22Rv1 (cell line): Measurements from ENCODE around the gene NNMT.

ENCODE experiments used
- ZFX ChIP-seq: fragments of 450-650 bp; IDR thresholded peaks from 2 replicates; pipeline ENCODE4 v1.6.1; 2017; ENCODE audit warnings: antibody characterized with exemption, borderline replicate concordance
- TF ChIP-seq, protein P1 (sequence below): fragments of 450-650 bp; IDR thresholded peaks from 2 replicates; pipeline ENCODE4 v1.5.1; 2017; ENCODE audit warnings: mild to moderate bottlenecking

DNA sequence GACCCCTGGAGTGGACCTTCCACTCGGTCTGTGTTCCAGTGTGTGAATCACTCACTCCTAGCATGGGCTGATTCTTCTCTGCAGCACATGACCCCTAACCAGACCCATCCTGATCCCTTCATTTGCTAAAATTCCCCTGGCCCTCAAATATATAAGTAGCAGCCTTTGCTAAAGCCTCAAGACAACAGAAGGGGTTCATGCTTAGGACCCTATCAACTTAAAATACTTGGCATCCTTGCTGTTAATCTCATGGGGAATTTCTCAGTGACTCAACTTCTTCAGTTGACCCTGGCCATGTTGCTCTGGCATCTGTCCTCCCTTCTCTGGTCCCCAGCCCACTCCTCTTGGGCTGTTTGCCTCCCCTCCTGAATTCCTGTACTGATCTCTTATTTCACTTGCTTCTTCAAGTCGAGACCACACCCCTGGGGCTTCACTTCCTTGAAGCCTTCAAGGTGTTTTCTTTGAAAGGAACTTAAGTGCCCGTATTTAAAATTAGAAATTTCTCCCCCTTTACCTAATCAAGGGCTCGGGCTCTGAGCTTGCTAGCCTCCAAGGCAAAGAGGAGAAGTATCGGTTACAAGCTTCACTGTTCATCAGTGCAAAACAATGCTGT lies 23.6 kb downstream of the NNMT start:
- TF ChIP-seq, protein P1, sequence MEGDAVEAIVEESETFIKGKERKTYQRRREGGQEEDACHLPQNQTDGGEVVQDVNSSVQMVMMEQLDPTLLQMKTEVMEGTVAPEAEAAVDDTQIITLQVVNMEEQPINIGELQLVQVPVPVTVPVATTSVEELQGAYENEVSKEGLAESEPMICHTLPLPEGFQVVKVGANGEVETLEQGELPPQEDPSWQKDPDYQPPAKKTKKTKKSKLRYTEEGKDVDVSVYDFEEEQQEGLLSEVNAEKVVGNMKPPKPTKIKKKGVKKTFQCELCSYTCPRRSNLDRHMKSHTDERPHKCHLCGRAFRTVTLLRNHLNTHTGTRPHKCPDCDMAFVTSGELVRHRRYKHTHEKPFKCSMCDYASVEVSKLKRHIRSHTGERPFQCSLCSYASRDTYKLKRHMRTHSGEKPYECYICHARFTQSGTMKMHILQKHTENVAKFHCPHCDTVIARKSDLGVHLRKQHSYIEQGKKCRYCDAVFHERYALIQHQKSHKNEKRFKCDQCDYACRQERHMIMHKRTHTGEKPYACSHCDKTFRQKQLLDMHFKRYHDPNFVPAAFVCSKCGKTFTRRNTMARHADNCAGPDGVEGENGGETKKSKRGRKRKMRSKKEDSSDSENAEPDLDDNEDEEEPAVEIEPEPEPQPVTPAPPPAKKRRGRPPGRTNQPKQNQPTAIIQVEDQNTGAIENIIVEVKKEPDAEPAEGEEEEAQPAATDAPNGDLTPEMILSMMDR, result no peak
- TF ChIP-seq ZFX, result no peak
